HepG2 (cell line): ENCODE measurements around the gene MIGA2. TPM values are rescaled to one million over a fixed set of nuclear protein-coding genes. Genes with fewer than 3 reads are reported as not detected.

Experiments
- DMAP1 ChIP-seq: IDR thresholded peaks from 2 replicates; pipeline ENCODE4 v1.6.1; 2016
- GZF1 ChIP-seq: sonication (generic); formaldehyde crosslinking; IDR thresholded peaks from 2 replicates; pipeline ENCODE4 v1.5.1; 2020; ENCODE audit warnings: mild to moderate bottlenecking, missing genetic modification reagents
- HES4 ChIP-seq: sonication (generic); formaldehyde crosslinking; IDR thresholded peaks from 2 replicates; pipeline ENCODE4 v1.9.0; 2021; ENCODE audit warnings: mild to moderate bottlenecking, missing genetic modification reagents, borderline replicate concordance
- KDM6A ChIP-seq: IDR thresholded peaks from 2 replicates; pipeline ENCODE4 v1.6.1; 2016; ENCODE audit warnings: low read depth
- KMT2A ChIP-seq: sonication (generic); formaldehyde crosslinking; IDR thresholded peaks from 2 replicates; pipeline ENCODE4 v1.4.0; 2020; ENCODE audit warnings: missing genetic modification reagents
- NCOA2 ChIP-seq: sonication (generic); formaldehyde crosslinking; IDR thresholded peaks from 2 replicates; pipeline ENCODE4 v1.8.0; 2022; ENCODE audit warnings: inconsistent platforms
- PHF8 ChIP-seq: sonication (generic); formaldehyde crosslinking; IDR thresholded peaks from 2 replicates; pipeline ENCODE4 v1.5.0; 2020; ENCODE audit warnings: missing genetic modification reagents
- RBM39 ChIP-seq: fragments of 200-400 bp; formaldehyde crosslinking; IDR thresholded peaks from one replicate; pipeline ENCODE4 v1.6.1; 2018; ENCODE audit warnings: antibody characterized with exemption, mild to moderate bottlenecking, low read depth, low read length; ENCODE audit not compliant: poor library complexity, severe bottlenecking
- SKI ChIP-seq: fragments of 450-650 bp; IDR thresholded peaks from one replicate; pipeline ENCODE4 v1.6.1; 2018; ENCODE audit warnings: mild to moderate bottlenecking; ENCODE audit not compliant: partially characterized antibody
- TFDP2 ChIP-seq: sonication (generic); formaldehyde crosslinking; IDR thresholded peaks from 2 replicates; pipeline ENCODE4 v1.4.0; 2020; ENCODE audit warnings: missing genetic modification reagents
- TFE3 ChIP-seq: IDR thresholded peaks from 2 replicates; pipeline ENCODE4 v1.6.1; 2016
- UBTF ChIP-seq: sonication (generic); formaldehyde crosslinking; IDR thresholded peaks from 2 replicates; pipeline ENCODE4 v1.4.0; 2020; ENCODE audit warnings: mild to moderate bottlenecking, missing genetic modification reagents
- YEATS4 ChIP-seq: sonication (generic); formaldehyde crosslinking; IDR thresholded peaks from 2 replicates; pipeline ENCODE4 v1.4.0; 2020; ENCODE audit warnings: missing genetic modification reagents, borderline replicate concordance
- ZNF224 ChIP-seq: sonication (generic); formaldehyde crosslinking; IDR thresholded peaks from 2 replicates; pipeline ENCODE4 v1.5.0; 2020; ENCODE audit warnings: mild to moderate bottlenecking, missing genetic modification reagents
- ZNF607 ChIP-seq: sonication (generic); formaldehyde crosslinking; IDR thresholded peaks from 2 replicates; pipeline ENCODE4 v1.5.1; 2020; ENCODE audit warnings: missing genetic modification reagents, mild to moderate bottlenecking, borderline replicate concordance
- ZNF687 ChIP-seq: sonication (generic); formaldehyde crosslinking; IDR thresholded peaks from 2 replicates; pipeline ENCODE4 v1.5.1; 2020; ENCODE audit warnings: mild to moderate bottlenecking, missing genetic modification reagents, moderate library complexity
- ZNF75D ChIP-seq: sonication (generic); formaldehyde crosslinking; IDR thresholded peaks from 2 replicates; pipeline ENCODE4 v1.8.1; 2023; ENCODE audit warnings: missing genetic modification reagents, mild to moderate bottlenecking, borderline replicate concordance
- ZSCAN25 ChIP-seq: sonication (generic); formaldehyde crosslinking; IDR thresholded peaks from 2 replicates; pipeline ENCODE4 v1.8.0; 2022; ENCODE audit warnings: mild to moderate bottlenecking, missing genetic modification reagents
- polyA plus RNA-seq, 8 experiments: library from polyadenylated mRNA; depleted of rRNA in 3 of 8; stranded (reverse) in 7 of 8; unstranded in 1 of 8; fragments of >200 nt; fragmentation: Illumina TruSeq in 4 of 8; extraction: Trizol in 4 of 8; gene quantifications; 2 replicates each; pipeline versions ENCODE4 v1.2.1 to v1.2.3, GENCODE V29; 2011 to 2016; ENCODE audit warnings: low read depth in 4 of 8, missing spikeins in 1 of 8, mixed read lengths in 1 of 8; ENCODE audit not compliant: insufficient read depth in 1 of 8
- total RNA-seq, 5 experiments: library from RNA; depleted of rRNA; stranded (reverse); fragments of >200 nt; fragmentation: Illumina TruSeq; extraction: Trizol; gene quantifications; 2 replicates each; pipeline ENCODE4 v1.2.3, GENCODE V29; 2016; ENCODE audit warnings: low read depth in 1 of 5
- TF ChIP-seq, protein P1 (sequence below): sonication (generic); formaldehyde crosslinking; IDR thresholded peaks from 2 replicates; pipeline ENCODE4 v1.5.0; 2020; ENCODE audit warnings: missing genetic modification reagents, mild to moderate bottlenecking, borderline replicate concordance

Gene MIGA2
- total and polyA plus RNA-seq, 2 of the 13 experiments (the other 11 are each of a cell fraction or from before 2014, with no cell fraction given), result 10.8 to 17.1 TPM

DNA sequence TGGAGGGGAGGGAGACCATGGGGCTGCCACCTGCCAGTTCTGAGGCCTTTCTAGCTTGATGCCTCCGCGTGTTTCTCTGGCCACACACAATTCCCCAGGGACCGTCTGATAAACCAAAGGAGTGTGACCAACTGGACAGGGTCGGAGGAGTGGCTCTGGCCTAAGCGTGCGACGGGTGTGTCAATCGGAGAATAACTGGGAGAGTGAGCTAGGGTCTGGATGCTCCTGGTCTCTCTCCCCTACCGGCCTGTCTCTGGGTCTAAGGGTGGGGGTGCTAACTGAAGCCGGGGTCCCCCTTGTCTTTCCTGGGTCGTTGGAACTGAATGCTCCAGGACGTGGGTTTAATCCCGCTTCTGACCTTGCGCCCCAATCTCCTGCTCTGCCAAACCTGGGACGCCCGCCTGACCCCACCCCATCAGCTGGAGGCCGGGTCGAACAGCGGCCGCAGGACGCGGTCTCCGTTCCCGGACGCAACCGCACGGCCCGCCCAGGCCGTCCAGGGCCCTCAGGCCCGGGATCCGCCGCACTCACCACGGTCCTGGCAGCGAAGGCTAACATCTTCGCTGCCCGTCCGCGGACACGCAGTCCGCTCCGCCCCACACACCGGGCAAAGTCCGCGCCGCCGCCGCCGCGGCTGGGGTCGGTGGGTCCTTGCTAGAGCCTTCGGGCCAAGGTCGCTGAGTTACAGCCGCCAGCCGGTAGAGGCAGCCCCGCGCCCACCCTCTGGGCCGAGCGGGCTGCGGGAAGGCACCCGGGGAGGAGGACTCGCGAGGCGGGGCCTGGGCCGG is 73.7 kb downstream of the MIGA2 start (continued):
- TF ChIP-seq, protein P1, sequence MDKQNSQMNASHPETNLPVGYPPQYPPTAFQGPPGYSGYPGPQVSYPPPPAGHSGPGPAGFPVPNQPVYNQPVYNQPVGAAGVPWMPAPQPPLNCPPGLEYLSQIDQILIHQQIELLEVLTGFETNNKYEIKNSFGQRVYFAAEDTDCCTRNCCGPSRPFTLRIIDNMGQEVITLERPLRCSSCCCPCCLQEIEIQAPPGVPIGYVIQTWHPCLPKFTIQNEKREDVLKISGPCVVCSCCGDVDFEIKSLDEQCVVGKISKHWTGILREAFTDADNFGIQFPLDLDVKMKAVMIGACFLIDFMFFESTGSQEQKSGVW, result no peak
- peak; percentile 59 for TF ChIP-seq YEATS4 (CRISPR knock-in tag)
- TF ChIP-seq DMAP1 (CRISPR knock-in tag), result no peak
- TF ChIP-seq UBTF (CRISPR knock-in tag), result peak; percentile 86; the same call in 1 of the 2 replicates
- peak; percentile 78 for TF ChIP-seq SKI
- TF ChIP-seq NCOA2 (CRISPR knock-in tag), result peak; percentile 10; the same call in 1 of the 2 replicates
- peak; percentile 90; the same call in 1 of the 2 replicates for TF ChIP-seq ZNF224 (CRISPR knock-in tag)
- 0 out of 2 replicates have a peak, but pooled peaks have one; percentile 12 for TF ChIP-seq TFE3
- TF ChIP-seq KMT2A (CRISPR knock-in tag), result peak; percentile 29; the same call in 1 of the 2 replicates
- TF ChIP-seq RBM39, result peak; percentile 77
- TF ChIP-seq KDM6A, result no peak
- TF ChIP-seq HES4 (CRISPR knock-in tag), result peak; percentile 22; the same call in 1 of the 2 replicates
- TF ChIP-seq ZNF607 (CRISPR knock-in tag), result peak; percentile 45; the same call in 1 of the 2 replicates
- peak; percentile 73 for TF ChIP-seq ZNF687
- no peak for TF ChIP-seq TFDP2
- TF ChIP-seq ZSCAN25, result peak; percentile 9; the same call in 1 of the 2 replicates
- TF ChIP-seq PHF8 (CRISPR knock-in tag), result peak; percentile 89
- TF ChIP-seq ZNF75D, result no peak
- peak; percentile 20; the same call in 1 of the 2 replicates for TF ChIP-seq GZF1 (CRISPR knock-in tag)
